ENCODE measurements around the gene TENT5A.

TENT5A gene

GRCh38 chr6:81752084-81752920, at the start of gene TENT5A:
Gene TENT5A (minus strand): TSS chr6:81752681. CDS start chr6:81752141, 540 bp downstream.
- TF ChIP-seq CTCF (IDR thresholded peaks at IDR 0.05) = no peak

GRCh38 chr6:81801489-81801888, 49.0 kb upstream of the TENT5A start:
- no peak for TF ChIP-seq CTCF (IDR thresholded peaks at IDR 0.05)

- no peak for TF ChIP-seq CTCF (IDR thresholded peaks at IDR 0.05)
These were observed 48.2 kb upstream of the TENT5A start for GRCh38 chr6:81800666-81801065.

- no peak for TF ChIP-seq CTCF (IDR thresholded peaks at IDR 0.05)
These were observed 46.8 kb upstream of the TENT5A start for GRCh38 chr6:81799323-81799722.

- TF ChIP-seq CTCF (IDR thresholded peaks at IDR 0.05) = no peak
These were observed 45.1 kb upstream of the TENT5A start for GRCh38 chr6:81797591-81797990.

GRCh38 chr6:81795890-81796289, 43.4 kb upstream of the TENT5A start:
- no peak for TF ChIP-seq CTCF (IDR thresholded peaks at IDR 0.05)

GRCh38 chr6:81793821-81794475, 41.5 kb upstream of the TENT5A start:
- no peak for TF ChIP-seq CTCF (IDR thresholded peaks at IDR 0.05)
